Measurements from ENCODE around the gene TRPC4.

GRCh38 chr13:37679043-37679442 is 190.5 kb downstream of the TRPC4 start:
- TF ChIP-seq CTCF (IDR thresholded peaks at IDR 0.05; ENCODE audit: extremely low read depth in 1 of 2, insufficient read depth in 1 of 2, low read depth in 1 of 2, low read length in 2 of 2): no peak
- no peak for TF ChIP-seq POLR2AphosphoS5 (IDR thresholded peaks at IDR 0.05; ENCODE audit: insufficient read depth, low read depth, low read length)
- TF ChIP-seq EZH2 (IDR thresholded peaks at IDR 0.05; ENCODE audit: borderline replicate concordance, low read depth, low read length, severe bottlenecking): no peak
- TF ChIP-seq POLR2A (IDR thresholded peaks at IDR 0.05; ENCODE audit: low read depth, low read length): no peak

Data from endothelial cell of umbilical vein (primary cell).